Fibroblast of lung (primary cell): ENCODE data around the gene NFS1. TPM values are rescaled to one million over a fixed set of nuclear protein-coding genes. Genes with fewer than 3 reads are reported as not detected.

Experiments used
- DNase-seq, 2 donors: peaks; one replicate each; pipeline versions ENCODE4 v3.0.0 to v3.0.0-alpha.2; 2010; ENCODE audit warnings: low read depth in 2 of 2
- H2AFZ ChIP-seq: 2 replicates; pipeline ENCODE4 v1.5.1; 2012; ENCODE audit warnings: low read length, control low read depth, inconsistent platforms
- H3K27ac ChIP-seq: 2 replicates; pipeline ENCODE4 v1.5.1; 2011; ENCODE audit warnings: low read length, control low read depth; ENCODE audit not compliant: insufficient read depth
- H3K27me3 ChIP-seq: 2 replicates; pipeline ENCODE4 v1.5.1; 2011; ENCODE audit warnings: mild to moderate bottlenecking, low read length; ENCODE audit not compliant: control insufficient read depth, insufficient read depth
- H3K36me3 ChIP-seq: 2 replicates; pipeline ENCODE4 v1.5.1; 2011; ENCODE audit warnings: low read length; ENCODE audit not compliant: control insufficient read depth, insufficient read depth
- H3K4me1 ChIP-seq: 2 replicates; pipeline ENCODE4 v1.5.1; 2011; ENCODE audit warnings: low read length; ENCODE audit not compliant: control insufficient read depth, insufficient read depth; ENCODE audit errors: extremely low read depth
- H3K4me2 ChIP-seq: 2 replicates; pipeline ENCODE4 v1.5.1; 2011; ENCODE audit warnings: low read length, control low read depth; ENCODE audit not compliant: insufficient read depth; ENCODE audit errors: extremely low read depth
- H3K4me3 ChIP-seq, 4 experiments: fragments of 200-600 bp in 1 of 4; sonication (generic) in 1 of 4; replicated peaks in 1 of 4; 2 replicates each; pipeline ENCODE4 v1.5.1; 2011 to 2016; ENCODE audit warnings: low read length in 4 of 4, low read depth in 3 of 4, mild to moderate bottlenecking in 3 of 4, control low read depth in 2 of 4, inconsistent platforms in 1 of 4, mixed read lengths in 1 of 4; ENCODE audit not compliant: insufficient read depth in 1 of 4; ENCODE audit errors: control extremely low read depth in 1 of 4
- H3K79me2 ChIP-seq: 2 replicates; pipeline ENCODE4 v1.5.1; 2012; ENCODE audit warnings: mild to moderate bottlenecking, low read length, inconsistent platforms; ENCODE audit not compliant: control insufficient read depth, insufficient read depth
- H3K9ac ChIP-seq: 2 replicates; pipeline ENCODE4 v1.5.1; 2011; ENCODE audit warnings: mild to moderate bottlenecking, low read length, control low read depth; ENCODE audit not compliant: insufficient read depth
- H3K9me3 ChIP-seq: 2 replicates; pipeline ENCODE4 v1.5.1; 2012; ENCODE audit warnings: low read depth, low read length; ENCODE audit not compliant: control insufficient read depth, insufficient read depth
- H4K20me1 ChIP-seq: 2 replicates; pipeline ENCODE4 v1.5.1; 2011; ENCODE audit warnings: low read length; ENCODE audit not compliant: control insufficient read depth, insufficient read depth; ENCODE audit errors: extremely low read depth
- EZH2 ChIP-seq: IDR thresholded peaks from 2 replicates; pipeline ENCODE4 v1.5.1; 2012; ENCODE audit warnings: low read length, control low read depth, mild to moderate bottlenecking; ENCODE audit errors: missing control alignments
- polyA plus RNA-seq, 2 donors: library from polyadenylated mRNA; depleted of rRNA in 1 of 2; stranded (reverse) in 1 of 2; unstranded in 1 of 2; fragments of >200 nt; gene quantifications; 2 replicates each; pipeline ENCODE4 v1.2.1, GENCODE V29; 2011 to 2012; ENCODE audit warnings: missing spikeins in 1 of 2
- total RNA-seq: library from RNA; depleted of rRNA; stranded (reverse); fragments of >200 nt; gene quantifications from 2 replicates; pipeline ENCODE4 v1.2.1, GENCODE V29; 2014
- TF ChIP-seq, protein P1 (sequence below), 2 donors: IDR thresholded peaks in 1 of 2; conservative IDR thresholded peaks in 1 of 2; 1 replicate in 1 of 2; 2 replicates in 1 of 2; pipeline ENCODE4 v1.5.1; 2011 to 2012; ENCODE audit warnings: low read length in 2 of 2, control low read depth in 1 of 2, inconsistent platforms in 1 of 2, low read depth in 1 of 2, mild to moderate bottlenecking in 1 of 2

The NFS1 gene
- total and polyA plus RNA-seq, 2 donors (not counting 1 experiment from before 2014, with no cell fraction given), result 31.7 to 34.7 TPM

DNA sequence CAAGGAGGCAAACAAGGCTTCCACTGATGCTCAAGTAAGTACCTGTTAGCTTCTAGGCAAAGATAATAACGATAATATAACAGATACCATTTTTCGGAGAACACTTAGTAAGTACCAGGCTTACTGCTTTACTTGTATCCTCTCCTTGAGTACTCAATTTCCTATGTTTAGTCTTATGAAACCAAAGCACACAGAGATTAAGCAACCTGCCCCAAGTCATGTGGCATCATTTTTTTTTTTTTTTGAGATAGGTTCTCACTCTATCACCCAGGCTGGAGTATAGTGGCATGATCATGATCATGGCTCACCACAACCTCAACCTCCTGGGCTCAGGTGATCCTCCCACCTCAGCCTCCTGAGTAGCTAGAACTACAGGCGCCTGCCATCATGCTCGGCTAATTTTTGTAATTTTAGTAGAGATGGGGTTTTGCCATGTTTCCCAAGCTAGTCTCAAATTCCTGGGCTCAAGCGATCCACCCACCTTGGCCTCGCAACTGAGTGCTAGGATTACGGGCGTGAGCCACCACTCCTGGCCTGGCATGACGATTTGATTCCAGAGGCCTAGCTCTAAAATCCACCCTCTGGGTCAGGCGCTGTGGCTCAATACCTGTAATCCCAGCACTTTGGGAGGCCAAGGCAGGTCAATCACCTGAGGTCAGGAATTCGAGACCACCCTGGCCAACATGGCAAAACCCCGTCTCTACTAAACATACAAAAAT lies 69.6 kb downstream of the NFS1 start:
- no peak for TF ChIP-seq EZH2
- TF ChIP-seq, protein P1, sequence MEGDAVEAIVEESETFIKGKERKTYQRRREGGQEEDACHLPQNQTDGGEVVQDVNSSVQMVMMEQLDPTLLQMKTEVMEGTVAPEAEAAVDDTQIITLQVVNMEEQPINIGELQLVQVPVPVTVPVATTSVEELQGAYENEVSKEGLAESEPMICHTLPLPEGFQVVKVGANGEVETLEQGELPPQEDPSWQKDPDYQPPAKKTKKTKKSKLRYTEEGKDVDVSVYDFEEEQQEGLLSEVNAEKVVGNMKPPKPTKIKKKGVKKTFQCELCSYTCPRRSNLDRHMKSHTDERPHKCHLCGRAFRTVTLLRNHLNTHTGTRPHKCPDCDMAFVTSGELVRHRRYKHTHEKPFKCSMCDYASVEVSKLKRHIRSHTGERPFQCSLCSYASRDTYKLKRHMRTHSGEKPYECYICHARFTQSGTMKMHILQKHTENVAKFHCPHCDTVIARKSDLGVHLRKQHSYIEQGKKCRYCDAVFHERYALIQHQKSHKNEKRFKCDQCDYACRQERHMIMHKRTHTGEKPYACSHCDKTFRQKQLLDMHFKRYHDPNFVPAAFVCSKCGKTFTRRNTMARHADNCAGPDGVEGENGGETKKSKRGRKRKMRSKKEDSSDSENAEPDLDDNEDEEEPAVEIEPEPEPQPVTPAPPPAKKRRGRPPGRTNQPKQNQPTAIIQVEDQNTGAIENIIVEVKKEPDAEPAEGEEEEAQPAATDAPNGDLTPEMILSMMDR (conservative IDR thresholded peaks at IDR 0.05 in 1 of 2, IDR thresholded peaks at IDR 0.05 in 1 of 2; ENCODE audit: low read depth in 1 of 2, low read length in 2 of 2), result no peak
- H3K9me3 ChIP-seq, result no peaks in the 10 kb centered on the region
- H2AFZ ChIP-seq, result no peak overlapping the region
- H4K20me1 ChIP-seq, result no peaks in the 10 kb centered on the region
- H3K27me3 ChIP-seq, result no peaks in the 10 kb centered on the region
- peaks cover 15% of the 10 kb centered on the region for H3K36me3 ChIP-seq
- H3K79me2 ChIP-seq, result peaks cover 6% of the 10 kb centered on the region
- no peak overlapping the region for H3K4me3 ChIP-seq
- no peak overlapping the region for H3K27ac ChIP-seq
- H3K9ac ChIP-seq, result no peak overlapping the region
- no peak for DNase-seq
- no peak overlapping the region for H3K4me2 ChIP-seq
- no peaks in the 10 kb centered on the region for H3K4me1 ChIP-seq

DNA sequence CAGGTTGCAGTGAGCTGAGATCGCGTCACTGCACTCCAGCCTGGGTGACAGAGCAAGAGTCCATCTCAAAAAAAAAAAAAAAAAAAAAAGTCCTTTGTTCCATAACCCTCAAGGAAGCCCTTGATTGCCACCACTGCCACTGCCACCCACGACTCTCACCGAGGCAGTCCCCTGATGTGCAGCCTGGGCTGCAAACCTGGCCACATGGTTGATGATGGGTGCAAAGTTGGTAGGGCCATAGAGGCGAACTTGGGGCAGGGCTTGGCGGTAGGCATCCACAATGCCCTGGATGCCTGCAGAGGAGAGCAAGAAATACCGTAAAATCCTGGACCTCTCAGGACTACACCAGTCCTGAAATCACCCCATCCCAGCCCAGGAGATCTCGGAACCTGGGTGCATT lies 72.0 kb downstream of the NFS1 start:
- Histone ChIP-seq H3K4me3 (no peak overlapping the region), H3K4me1 (no peaks in the 10 kb centered on the region), H3K27ac (no peak overlapping the region), H3K27me3 (no peaks in the 10 kb centered on the region), H3K9ac (no peak overlapping the region), H4K20me1 (no peaks in the 10 kb centered on the region), H3K4me2 (no peak overlapping the region), H3K9me3 (no peaks in the 10 kb centered on the region), H2AFZ (no peak overlapping the region), H3K36me3 (peaks cover 15% of the 10 kb centered on the region), H3K79me2 (no peaks in the 10 kb centered on the region)
- DNase-seq, result no peak
- TF ChIP-seq, protein P1 (conservative IDR thresholded peaks at IDR 0.05 in 1 of 2, IDR thresholded peaks at IDR 0.05 in 1 of 2; ENCODE audit: low read depth in 1 of 2, low read length in 2 of 2), result no peak
- no peak for TF ChIP-seq EZH2

DNA sequence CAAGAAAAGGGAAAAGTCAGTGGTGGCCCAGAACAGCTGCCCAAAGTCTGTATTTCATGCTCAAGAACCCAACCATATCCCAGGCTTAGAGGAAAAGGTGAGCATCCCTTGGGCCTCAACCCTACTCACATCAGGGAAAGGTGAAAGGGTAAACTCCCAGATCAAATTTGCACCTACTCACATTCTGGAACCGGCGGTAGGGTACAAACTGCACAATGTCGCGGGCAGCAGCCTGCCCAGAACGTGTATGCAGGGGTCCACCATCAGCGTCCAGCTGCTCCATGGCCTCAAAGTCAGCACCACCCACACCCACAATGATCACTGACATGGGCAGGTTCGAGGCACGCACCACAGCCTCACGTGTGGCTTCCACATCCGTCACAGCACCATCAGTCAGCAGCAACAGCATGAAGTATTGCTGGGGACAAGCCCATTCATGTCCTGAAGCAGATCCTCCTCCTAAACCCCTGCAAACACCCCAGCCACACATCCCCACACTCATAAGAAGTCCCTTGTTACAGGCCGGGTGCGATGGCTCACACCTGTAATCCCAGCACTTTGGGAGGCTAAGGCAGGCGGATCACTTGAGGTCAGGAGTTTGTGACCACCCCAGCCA lies 72.7 kb downstream of the NFS1 start:
- Histone ChIP-seq H3K4me2 (no peak overlapping the region), H3K4me1 (no peaks in the 10 kb centered on the region), H3K9me3 (no peaks in the 10 kb centered on the region), H3K79me2 (no peaks in the 10 kb centered on the region), H3K36me3 (peaks cover 16% of the 10 kb centered on the region), H3K4me3 (no peak overlapping the region), H2AFZ (no peak overlapping the region), H4K20me1 (no peaks in the 10 kb centered on the region), H3K27me3 (no peaks in the 10 kb centered on the region), H3K9ac (no peak overlapping the region), H3K27ac (no peak overlapping the region)
- no peak for DNase-seq
- TF ChIP-seq, protein P1 (conservative IDR thresholded peaks at IDR 0.05 in 1 of 2, IDR thresholded peaks at IDR 0.05 in 1 of 2; ENCODE audit: low read depth in 1 of 2, low read length in 2 of 2), result no peak
- TF ChIP-seq EZH2, result no peak
